EL (cell line): ENCODE results near the gene ZNF410.
A peak's percentile ranks its signal among the peaks of the same experiment; 100 is the strongest.

ENCODE experiments used
- DNase-seq: peaks from one replicate; pipeline ENCODE4 v3.0.0-alpha.2; 2016

Gene ZNF410

GRCh38 chr14:73958591-73958990 is 71.9 kb downstream of the ZNF410 start:
- no peak for DNase-seq

DNA sequence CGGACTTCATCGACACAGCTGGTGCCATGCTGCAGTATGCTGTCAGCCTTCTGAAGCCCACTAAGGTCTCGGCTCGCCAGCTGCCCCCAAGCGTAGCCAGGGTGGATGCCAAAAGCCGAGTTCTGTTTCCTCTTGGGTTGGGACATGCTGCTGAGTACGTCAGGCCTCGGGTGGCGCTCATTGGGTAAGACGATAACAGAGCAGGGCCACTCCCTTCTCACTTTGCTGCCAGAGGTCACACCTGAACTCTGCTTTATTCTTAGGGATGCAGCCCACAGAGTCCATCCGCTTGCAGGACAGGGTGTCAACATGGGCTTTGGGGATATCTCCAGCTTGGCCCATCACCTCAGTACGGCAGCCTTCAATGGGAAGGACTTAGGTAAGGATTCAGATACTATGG is 74.5 kb downstream of the ZNF410 start:
- no peak for DNase-seq

GRCh38 chr14:73965216-73965615 is 78.6 kb downstream of the ZNF410 start:
- no peak for DNase-seq

DNA sequence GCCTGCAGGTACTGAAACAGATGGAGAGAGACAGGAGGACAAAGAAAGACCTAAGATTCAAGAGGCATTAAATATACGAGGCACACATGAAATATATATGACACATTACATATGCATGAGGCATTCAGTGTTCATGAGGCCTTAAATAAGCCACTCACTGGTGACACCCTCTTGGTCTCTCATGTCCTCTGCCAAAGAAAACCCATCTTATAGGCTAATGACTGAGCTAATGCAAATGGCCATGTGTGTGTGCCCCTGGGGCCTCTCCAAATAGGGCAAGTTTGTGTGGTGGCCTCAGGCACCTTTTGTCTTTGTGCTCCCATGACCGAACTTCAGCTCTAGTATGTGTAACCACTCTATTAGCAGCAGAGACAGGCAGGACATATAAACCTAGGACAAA is 82.2 kb downstream of the ZNF410 start:
- DNase-seq, result no peak

GRCh38 chr14:73973497-73973896 is 86.8 kb downstream of the ZNF410 start:
- DNase-seq, result no peak

GRCh38 chr14:73976125-73976524 is 89.5 kb downstream of the ZNF410 start:
- no peak for DNase-seq

DNA sequence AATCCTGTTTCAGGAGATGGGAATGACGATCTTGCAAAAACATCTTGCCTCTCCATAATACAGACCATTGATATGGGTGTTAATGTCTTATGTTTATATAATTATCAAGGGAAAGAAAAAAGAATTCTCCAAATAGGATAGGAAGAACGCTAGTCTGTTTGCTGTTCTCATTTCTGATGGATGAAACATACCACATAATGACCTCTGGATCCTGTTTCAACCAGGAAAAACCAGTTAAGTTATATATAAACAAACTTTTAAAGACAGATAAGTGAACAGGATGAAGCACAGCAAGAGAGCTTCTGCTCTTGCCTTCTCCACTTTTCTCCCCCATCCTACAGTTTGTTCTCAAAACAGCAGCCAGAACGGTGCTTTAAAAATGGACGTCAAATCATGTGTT is 91.2 kb downstream of the ZNF410 start:
- DNase-seq, result peak; percentile 7
